ENCODE measurements around the gene SPECC1L. TPM values are rescaled to one million over a fixed set of nuclear protein-coding genes. Genes with fewer than 3 reads are reported as not detected.

SPECC1L gene
- total and polyA plus RNA-seq, 10 donors = 5.0 to 65.4 (median 41.5) TPM

DNA sequence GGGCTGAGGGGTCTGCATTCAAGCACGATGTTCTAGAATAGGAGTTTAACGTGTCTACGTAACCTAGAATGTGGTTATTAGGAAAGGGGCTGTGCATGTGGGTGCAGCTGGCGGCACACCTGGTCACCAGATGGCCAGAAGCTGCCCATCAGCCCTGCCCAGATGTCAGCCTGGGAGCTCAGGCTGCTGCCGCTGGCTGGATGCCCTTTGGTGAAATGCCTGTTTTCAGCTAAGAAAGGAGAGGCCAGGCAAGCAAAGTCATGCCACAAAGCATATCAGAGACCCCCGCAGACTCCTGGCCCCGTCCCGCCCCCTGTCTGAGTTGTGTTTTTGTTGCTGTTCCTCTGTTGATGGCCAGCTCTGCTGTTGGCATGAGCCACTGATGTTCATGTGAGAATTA is 145.5 kb downstream of the SPECC1L start:
- TF ChIP-seq POLR2AphosphoS5 (IDR thresholded peaks at IDR 0.05) (no peak), POLR2A (IDR thresholded peaks at IDR 0.05) (no peak)
- TF ChIP-seq, protein P1, sequence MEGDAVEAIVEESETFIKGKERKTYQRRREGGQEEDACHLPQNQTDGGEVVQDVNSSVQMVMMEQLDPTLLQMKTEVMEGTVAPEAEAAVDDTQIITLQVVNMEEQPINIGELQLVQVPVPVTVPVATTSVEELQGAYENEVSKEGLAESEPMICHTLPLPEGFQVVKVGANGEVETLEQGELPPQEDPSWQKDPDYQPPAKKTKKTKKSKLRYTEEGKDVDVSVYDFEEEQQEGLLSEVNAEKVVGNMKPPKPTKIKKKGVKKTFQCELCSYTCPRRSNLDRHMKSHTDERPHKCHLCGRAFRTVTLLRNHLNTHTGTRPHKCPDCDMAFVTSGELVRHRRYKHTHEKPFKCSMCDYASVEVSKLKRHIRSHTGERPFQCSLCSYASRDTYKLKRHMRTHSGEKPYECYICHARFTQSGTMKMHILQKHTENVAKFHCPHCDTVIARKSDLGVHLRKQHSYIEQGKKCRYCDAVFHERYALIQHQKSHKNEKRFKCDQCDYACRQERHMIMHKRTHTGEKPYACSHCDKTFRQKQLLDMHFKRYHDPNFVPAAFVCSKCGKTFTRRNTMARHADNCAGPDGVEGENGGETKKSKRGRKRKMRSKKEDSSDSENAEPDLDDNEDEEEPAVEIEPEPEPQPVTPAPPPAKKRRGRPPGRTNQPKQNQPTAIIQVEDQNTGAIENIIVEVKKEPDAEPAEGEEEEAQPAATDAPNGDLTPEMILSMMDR (IDR thresholded peaks at IDR 0.05 in 8 of 11, conservative IDR thresholded peaks at IDR 0.05 in 3 of 11) = no peak
- H3K27ac ChIP-seq = no peak overlapping the region
- peak; percentile 67 for DNase-seq
- peaks cover 0 to 75% (median 37%) of the 10 kb centered on the region in 6 donors for H3K36me3 ChIP-seq
- H3K4me1 ChIP-seq = peaks cover 0 to 22% (median 16%) of the 10 kb centered on the region in 6 donors
- intact Hi-C loops (cut with DNase I; ENCODE audit: low total_unique reads) = no loop called here
- H3K9me3 ChIP-seq = no peaks in the 10 kb centered on the region
- 93 to 96% (median 94%) methylated on average over 8 of the region's 8 CpGs for WGBS, 5 donors
- no peaks in the 10 kb centered on the region for H3K27me3 ChIP-seq (replicated peaks in 1 of 7)
- H3K4me3 ChIP-seq = no peak overlapping the region

GRCh38 chr22:24416611-24417010 is 146.0 kb downstream of the SPECC1L start:
- H3K9me3 ChIP-seq = no peaks in the 10 kb centered on the region
- H3K36me3 ChIP-seq = peaks cover 0 to 70% (median 36%) of the 10 kb centered on the region in 6 donors
- H3K4me3 ChIP-seq = no peak overlapping the region
- H3K4me1 ChIP-seq = peaks cover 0 to 27% (median 20%) of the 10 kb centered on the region in 6 donors
- 84 to 91% (median 89%) methylated on average over 6 of the region's 6 CpGs for WGBS, 5 donors
- no peak overlapping the region for H3K27ac ChIP-seq
- no peaks in the 10 kb centered on the region for H3K27me3 ChIP-seq (replicated peaks in 1 of 7)
- intact Hi-C loops (cut with DNase I; ENCODE audit: low total_unique reads) = no loop called here
- TF ChIP-seq, protein P1 (IDR thresholded peaks at IDR 0.05 in 8 of 11, conservative IDR thresholded peaks at IDR 0.05 in 3 of 11) = no peak
- no peak for TF ChIP-seq POLR2A (IDR thresholded peaks at IDR 0.05)
- TF ChIP-seq POLR2AphosphoS5 (IDR thresholded peaks at IDR 0.05) = no peak
- no peak for DNase-seq

- Histone ChIP-seq H3K36me3 (peaks cover 0 to 64% (median 33%) of the 10 kb centered on the region in 6 donors), H3K4me1 (peaks cover 0 to 29% (median 21%) of the 10 kb centered on the region in 6 donors), H3K4me3 (no peak overlapping the region), H3K27me3 (replicated peaks in 1 of 7) (no peaks in the 10 kb centered on the region), H3K27ac (no peak overlapping the region), H3K9me3 (no peaks in the 10 kb centered on the region)
- intact Hi-C loops (cut with DNase I; ENCODE audit: low total_unique reads) = no loop called here
- WGBS, 5 donors = 82 to 87% (median 83%) methylated on average over 7 of the region's 7 CpGs
- no peak for TF ChIP-seq POLR2A (IDR thresholded peaks at IDR 0.05)
- peak in 2 of 3 donors; percentile 9 to 43 for TF ChIP-seq POLR2AphosphoS5 (IDR thresholded peaks at IDR 0.05)
- TF ChIP-seq, protein P1 (IDR thresholded peaks at IDR 0.05 in 8 of 11, conservative IDR thresholded peaks at IDR 0.05 in 3 of 11) = no peak
- no peak for DNase-seq
Observed at GRCh38 chr22:24417200-24417599, 146.6 kb downstream of the SPECC1L start.

DNA sequence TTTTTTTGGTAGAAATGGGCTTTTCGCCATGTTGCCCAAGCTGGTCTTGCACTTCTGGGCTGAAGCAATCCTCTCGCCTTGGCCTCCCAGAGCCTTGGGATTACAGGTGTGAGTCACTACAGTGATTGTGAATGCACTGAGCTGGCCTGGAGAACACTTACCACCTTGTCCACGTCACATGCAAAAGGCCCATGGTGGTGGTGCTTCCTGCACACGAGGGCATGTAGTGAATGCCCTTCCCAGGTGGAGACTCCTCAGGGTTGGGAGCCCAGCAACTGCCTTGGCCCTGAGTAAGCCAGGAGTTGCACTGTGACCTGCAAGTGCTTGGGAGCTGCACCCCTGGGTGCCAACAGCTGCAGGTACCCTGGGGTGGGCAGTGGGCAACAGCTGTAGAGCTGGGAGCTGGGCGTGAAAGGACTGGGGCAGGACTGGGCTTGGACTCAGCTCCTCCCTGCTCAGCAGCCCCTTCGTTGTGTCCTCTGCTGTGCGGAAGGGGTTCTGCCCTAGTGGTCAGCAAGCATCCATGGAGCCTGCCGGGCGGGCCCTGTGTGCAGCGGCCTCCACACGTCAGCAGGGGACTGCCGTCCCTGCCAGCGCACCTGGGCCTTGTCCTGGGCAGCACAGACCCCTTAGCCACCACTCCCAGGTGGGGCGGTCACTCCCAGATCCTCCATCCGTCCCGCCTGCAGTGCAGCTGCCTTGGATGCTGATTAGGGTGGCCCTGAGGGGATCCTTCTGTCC is 147.4 kb downstream of the SPECC1L start:
- DNase-seq = no peak
- Histone ChIP-seq H3K36me3 (peaks cover 0 to 55% (median 28%) of the 10 kb centered on the region in 6 donors), H3K27me3 (replicated peaks in 1 of 7) (no peaks in the 10 kb centered on the region), H3K4me3 (no peak overlapping the region), H3K9me3 (no peaks in the 10 kb centered on the region), H3K4me1 (peaks cover 0 to 37% (median 21%) of the 10 kb centered on the region in 6 donors), H3K27ac (no peak overlapping the region)
- TF ChIP-seq POLR2AphosphoS5 (IDR thresholded peaks at IDR 0.05) = peak in 1 of 3 donors; percentile 58
- TF ChIP-seq, protein P1 (IDR thresholded peaks at IDR 0.05 in 8 of 11, conservative IDR thresholded peaks at IDR 0.05 in 3 of 11) = no peak
- intact Hi-C loops (cut with DNase I; ENCODE audit: low total_unique reads) = no loop called here
- 80 to 95% (median 89%) methylated on average over 9 to 16 of the region's 16 CpGs for WGBS, 5 donors
